ENCODE measurements around the gene GAB4.

DNA sequence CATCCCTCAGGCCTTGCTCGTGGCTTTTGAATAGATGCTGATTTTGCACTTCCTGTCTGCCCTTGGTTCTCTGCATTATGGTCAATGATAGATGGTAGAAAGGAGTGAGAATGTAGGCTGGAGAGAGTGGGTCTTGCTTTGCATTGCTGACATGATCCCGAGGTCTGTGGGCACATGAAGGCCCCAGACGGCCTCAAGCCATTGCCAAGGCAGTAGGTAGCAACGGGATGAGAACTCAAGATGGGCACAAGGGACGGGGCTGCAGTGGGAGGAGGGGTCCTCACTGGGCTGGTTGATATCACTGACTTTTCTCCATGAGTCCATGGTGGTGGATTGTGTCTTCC lies 54.0 kb downstream of the GAB4 start:
- TF ChIP-seq CTCF (IDR thresholded peaks at IDR 0.05) (no peak), POLR2A (IDR thresholded peaks at IDR 0.05) (no peak), EP300 (IDR thresholded peaks at IDR 0.05) (no peak)
